GM18519 (cell line): ENCODE results near the gene BRF1.

Experiments used
- ATAC-seq: cut with Tn5 transposase; IDR thresholded peaks from one replicate; pipeline ENCODE4 v1.9.1; 2021; ENCODE audit warnings: mild to moderate bottlenecking, moderate library complexity; ENCODE audit not compliant: unreplicated experiment, low FRiP score

The BRF1 gene

GRCh38 chr14:105271224-105271890 lies 29.4 kb downstream of the BRF1 start:
- no peak for ATAC-seq

DNA sequence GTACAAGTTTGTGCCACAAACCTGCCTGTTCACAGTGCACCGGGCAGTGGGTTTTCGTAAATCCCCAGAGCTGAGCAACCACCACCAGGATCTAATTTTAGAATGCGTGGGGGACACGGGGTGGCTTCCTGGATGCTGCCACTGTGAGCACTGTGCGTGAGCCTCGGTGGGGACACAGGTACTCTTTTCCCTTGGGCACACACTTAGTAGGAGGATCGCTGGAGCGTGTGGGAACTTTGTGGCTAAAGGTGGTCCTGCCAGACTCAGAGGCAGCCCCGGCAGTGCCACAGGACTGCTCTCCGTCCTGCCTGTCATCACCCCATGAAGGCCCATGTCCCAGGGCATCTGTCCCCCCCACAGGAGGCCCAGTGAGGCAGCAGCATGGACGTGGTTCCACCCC lies 31.4 kb downstream of the BRF1 start:
- ATAC-seq: no peak

GRCh38 chr14:105268736-105269354 lies 32.0 kb downstream of the BRF1 start:
- no peak for ATAC-seq

GRCh38 chr14:105267820-105268548 lies 32.8 kb downstream of the BRF1 start:
- ATAC-seq: no peak

DNA sequence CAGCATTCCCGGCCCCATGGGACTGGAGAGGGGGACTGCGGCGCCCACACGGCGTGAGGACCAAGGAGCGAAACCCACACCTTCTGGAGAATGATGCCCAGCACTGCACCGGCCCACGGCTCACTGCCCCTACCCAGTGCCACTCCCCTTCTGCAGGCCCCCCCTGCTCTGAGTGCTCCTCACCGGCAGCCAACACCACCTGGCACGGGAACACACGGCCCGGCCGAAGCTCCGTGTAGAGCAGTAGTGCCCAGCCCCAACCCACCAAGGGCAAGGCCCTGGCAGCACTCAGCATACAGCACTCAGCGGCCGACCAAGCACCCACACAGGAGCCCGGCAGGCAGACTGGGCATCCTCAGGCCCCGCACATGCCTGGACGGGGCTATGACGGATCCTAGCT lies 39.0 kb downstream of the BRF1 start:
- no peak for ATAC-seq

GRCh38 chr14:105260959-105261358 lies 39.8 kb downstream of the BRF1 start:
- no peak for ATAC-seq

- no peak for ATAC-seq
These were observed 42.0 kb downstream of the BRF1 start for GRCh38 chr14:105258846-105259245.

- no peak for ATAC-seq
These were observed 43.3 kb downstream of the BRF1 start for GRCh38 chr14:105257464-105257863.

- no peak for ATAC-seq
These were observed 44.4 kb downstream of the BRF1 start for GRCh38 chr14:105256292-105256960.

GRCh38 chr14:105255021-105255507 lies 45.7 kb downstream of the BRF1 start:
- no peak for ATAC-seq

- ATAC-seq: no peak
These were observed 47.5 kb downstream of the BRF1 start for GRCh38 chr14:105253329-105253682.

GRCh38 chr14:105252552-105253328 lies 48.1 kb downstream of the BRF1 start:
- no peak for ATAC-seq

GRCh38 chr14:105251920-105252319 lies 48.9 kb downstream of the BRF1 start:
- ATAC-seq: no peak

- no peak for ATAC-seq
These were observed 49.8 kb downstream of the BRF1 start for GRCh38 chr14:105250986-105251385.

GRCh38 chr14:105250008-105250366 lies 50.8 kb downstream of the BRF1 start:
- ATAC-seq: no peak

GRCh38 chr14:105249182-105250007 lies 51.4 kb downstream of the BRF1 start:
- no peak for ATAC-seq

GRCh38 chr14:105248368-105249181 lies 52.2 kb downstream of the BRF1 start, which contains the start of gene BTBD6:
BTBD6 (plus strand) TSS chr14:105248533; CDS start chr14:105248712, 179 bp downstream.
- ATAC-seq: peak; percentile 80

DNA sequence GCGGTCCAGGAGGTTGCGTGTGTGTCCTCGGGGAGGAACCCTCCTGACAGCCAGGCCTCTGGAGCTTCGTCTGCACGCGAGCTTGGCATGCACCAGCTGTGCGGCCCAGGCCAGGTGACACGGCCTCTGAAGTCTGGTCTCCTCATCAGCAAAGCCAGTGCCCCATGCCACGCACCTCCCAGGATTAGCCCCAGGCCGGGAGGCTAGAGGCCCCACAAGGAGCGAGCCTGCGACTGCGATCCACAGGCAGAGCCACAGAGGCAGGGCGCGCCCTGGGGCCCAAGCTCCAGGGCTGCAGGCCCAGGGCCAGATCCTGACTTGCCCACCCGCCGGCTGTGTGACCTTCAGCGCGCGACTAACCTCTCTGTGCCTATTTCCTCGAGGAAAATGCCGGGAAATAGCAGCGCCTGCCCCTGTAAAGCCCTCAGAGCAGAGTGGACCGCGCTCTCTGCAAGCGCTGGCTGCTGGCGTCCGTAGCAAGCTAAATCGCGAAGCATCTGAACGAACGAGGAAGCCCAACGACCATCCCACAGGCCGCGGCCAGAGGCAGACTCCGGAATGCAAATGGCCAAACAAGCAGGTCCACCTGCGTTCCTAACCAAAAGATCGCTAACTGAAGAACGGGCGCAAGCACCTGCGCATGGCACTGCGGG lies 53.0 kb downstream of the BRF1 start:
- ATAC-seq: no peak
